Fibroblast of peridontal ligament (primary cell): ENCODE data around the gene GOSR2.

Experiments used
- DNase-seq: peaks from one replicate; pipeline ENCODE4 v3.0.0-alpha.2; 2010; ENCODE audit errors: extremely low read depth

GOSR2 gene

DNA sequence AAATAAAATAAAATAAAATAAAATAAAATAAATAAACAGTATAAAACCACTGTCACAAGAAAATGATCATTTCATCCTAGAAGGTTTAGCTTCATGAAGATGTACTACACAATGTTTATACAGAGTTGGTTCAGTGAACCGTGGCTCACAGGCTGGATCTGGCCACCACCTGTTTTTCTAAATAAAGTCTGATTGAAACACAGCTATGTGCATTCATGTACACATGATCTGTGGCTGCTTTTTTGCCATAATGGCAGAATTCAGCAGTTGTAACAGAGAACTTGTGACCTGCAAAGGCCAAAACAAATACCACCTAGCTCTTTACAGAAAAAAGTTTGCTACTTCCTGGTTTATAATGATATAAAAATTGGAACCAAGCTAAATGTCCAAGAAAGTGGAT, 68.7 kb downstream of the GOSR2 start:
- DNase-seq, result no peak
